SK-N-SH (cell line): Measurements from ENCODE around the gene CKS1B.

Experiments used
- NRF1 ChIP-seq: IDR thresholded peaks from 2 replicates; pipeline ENCODE4 v1.6.1; 2012; ENCODE audit warnings: low read depth, mild to moderate bottlenecking, low read length
- TEAD4 ChIP-seq: IDR thresholded peaks from 2 replicates; pipeline ENCODE4 v1.4.0; 2012; ENCODE audit warnings: mild to moderate bottlenecking, borderline replicate concordance; ENCODE audit not compliant: insufficient read depth

DNA sequence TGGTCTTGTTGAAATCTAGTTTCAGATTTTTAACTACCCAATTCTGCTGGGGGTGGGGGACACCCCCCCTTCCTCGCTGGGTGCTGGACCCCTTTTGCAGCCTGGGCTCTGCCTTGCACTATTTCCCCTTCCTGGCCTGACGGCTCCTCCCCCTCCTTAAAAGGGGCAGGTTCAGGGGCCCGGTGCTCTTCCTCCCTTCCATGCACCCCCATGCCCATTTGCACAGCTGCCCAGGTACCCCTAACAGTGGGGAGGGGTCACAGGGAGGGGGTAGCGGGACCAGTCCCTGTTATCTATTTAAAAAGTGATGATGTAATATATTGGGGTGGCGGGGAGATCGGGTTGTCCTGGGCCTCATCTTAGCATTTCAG lies 43.5 kb downstream of the CKS1B start:
- TF ChIP-seq NRF1 (no peak), TEAD4 (no peak)
